Stimulated activated CD8-positive, alpha-beta memory T cell treated with anti-CD3 and anti-CD28 coated beads, Interleukin-12 subunit alpha, Interleukin-12 subunit beta, amount 100 ng/mL, for 1 hour (primary cell): ENCODE data around the gene GRIN2B.

Experiments
- DNase-seq: peaks from one replicate; pipeline ENCODE4 v3.0.0-alpha.2; 2020; ENCODE audit warnings: low read depth

GRIN2B gene

DNA sequence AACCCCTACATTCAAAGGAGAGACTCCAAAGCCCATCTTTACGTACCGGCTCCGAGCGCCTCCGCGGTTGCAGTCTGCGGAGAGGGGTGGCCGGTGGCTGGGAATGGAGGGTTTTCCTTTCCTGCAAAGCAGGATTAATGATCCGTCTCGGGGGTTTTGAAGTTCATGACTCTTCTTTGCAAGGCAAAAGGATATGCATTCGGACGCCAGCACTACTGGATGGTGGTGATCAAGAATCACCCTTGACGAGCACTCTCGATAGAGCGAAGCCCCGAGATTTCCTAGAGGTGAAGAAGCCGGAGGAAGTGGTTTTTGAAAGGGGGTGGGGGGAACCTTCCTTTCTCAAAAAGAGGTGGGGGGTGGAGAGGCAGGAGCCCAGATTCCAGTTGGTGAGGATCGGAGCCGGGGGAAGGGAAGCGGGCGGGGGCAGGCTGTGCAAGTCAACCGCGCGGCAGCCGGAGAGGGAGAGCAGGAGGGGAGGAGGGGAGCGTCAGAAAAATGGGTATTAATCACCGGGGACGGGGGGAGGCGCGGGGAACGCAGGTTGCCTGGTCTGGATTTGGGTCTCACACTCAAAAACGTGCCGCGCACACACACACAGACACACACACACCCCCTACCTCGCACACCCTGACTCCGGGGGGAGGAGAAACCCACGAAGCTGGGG, at the start of gene GRIN2B:
Gene GRIN2B (minus strand): TSS at position 307 of the 667 bp plus-strand sequence. CDS start 115,394 bp downstream, outside the sequence.
- DNase-seq, result no peak

DNA sequence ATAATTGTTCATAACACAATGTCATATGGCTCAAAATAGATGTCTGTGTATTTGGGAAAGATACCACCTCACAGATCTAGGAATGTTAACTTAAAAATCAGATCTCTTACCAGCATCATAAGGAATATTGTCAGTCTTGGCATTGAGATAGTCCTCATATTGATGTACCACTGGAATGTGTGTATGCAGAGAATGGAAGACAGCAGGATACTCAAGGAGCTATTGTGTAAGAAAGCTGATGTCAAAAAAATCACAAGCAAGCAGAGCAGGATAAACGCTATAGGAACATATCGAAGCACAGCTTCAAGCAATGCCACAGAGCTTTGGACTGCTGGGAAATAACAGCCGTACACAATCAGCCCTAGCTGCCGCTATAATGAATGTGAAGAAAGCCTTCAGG, 45.1 kb upstream of the GRIN2B start:
- DNase-seq, result no peak

GRCh38 chr12:14024591-14024990, 43.2 kb upstream of the GRIN2B start:
- no peak for DNase-seq

DNA sequence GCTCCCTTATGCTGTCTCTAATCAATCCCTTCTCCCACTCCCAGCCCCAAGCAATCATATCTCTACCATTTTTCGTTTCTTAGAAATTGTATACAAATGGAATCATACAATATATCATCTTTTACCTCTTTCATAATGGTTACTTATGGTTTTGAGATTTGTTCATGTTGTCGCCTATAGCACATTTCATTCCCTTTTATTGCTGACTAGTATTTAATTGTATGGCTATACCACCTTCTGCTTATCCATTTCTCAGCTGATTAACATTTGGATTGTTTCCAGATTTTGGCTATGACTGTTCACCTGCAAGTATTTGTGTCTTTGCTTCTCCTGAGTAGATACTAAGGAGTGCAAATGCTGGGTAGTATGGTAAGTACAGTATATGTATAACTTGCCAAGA, 36.7 kb upstream of the GRIN2B start:
- no peak for DNase-seq

DNA sequence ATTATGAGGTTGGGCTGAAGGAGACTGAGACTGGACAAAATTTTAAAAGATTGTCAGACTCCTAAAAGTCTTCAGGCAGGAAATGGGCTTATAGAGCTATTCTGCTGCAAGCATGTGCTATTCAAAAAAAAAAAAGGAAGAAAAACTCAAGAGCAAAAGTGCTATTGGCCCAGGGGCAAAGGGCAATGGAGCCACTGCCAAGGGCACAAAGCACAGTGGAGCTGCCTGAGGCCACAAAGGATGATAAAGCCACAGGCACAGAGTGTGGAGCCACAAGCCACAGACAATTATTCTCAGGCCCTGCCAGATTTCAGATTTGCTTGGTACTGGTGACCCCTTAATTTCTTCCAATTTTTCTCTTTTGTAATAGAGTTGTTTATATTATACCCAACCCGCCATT, 29.6 kb upstream of the GRIN2B start:
- DNase-seq, result no peak

- no peak for DNase-seq
Measured at GRCh38 chr12:14007639-14008038, 26.2 kb upstream of the GRIN2B start.

GRCh38 chr12:13992585-13992984, 11.2 kb upstream of the GRIN2B start:
- DNase-seq, result no peak

DNA sequence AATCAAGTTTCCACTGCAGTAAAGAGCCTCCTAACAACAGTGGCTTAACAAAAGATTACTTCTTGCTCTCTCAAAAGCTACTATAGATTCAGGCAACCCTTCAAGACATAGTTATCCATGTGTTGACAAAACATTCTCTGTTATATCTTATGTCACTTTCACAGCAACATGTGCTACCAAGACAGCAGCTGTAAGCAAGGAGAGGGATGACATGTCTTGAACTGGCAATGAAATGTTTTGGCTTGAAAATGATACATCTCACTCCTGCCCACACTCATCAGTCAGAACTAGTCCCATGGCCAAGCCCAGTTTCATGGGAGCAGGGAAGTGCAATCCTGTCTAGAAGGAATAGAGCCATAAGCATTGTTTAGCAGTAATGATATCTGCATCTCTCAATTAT, 10.7 kb upstream of the GRIN2B start:
- no peak for DNase-seq

DNA sequence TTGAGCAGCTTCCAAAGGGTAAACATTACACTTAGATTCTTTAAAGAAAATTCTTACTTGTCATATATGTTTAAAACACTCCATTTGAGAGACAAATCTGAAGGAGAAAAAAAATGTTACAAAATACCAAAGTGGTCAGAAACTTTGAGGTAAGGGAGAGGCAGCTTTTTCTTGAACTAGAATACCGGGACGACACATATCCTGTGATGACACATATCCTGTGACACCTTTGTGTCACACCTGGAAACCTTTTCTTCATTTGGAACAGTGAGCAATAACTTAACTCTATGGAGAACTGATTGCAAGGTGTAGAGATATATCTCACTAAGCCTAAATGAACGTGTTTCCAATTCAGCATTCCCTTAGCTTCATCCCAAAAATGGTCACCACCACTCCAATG, 4.6 kb upstream of the GRIN2B start:
- DNase-seq, result no peak

DNA sequence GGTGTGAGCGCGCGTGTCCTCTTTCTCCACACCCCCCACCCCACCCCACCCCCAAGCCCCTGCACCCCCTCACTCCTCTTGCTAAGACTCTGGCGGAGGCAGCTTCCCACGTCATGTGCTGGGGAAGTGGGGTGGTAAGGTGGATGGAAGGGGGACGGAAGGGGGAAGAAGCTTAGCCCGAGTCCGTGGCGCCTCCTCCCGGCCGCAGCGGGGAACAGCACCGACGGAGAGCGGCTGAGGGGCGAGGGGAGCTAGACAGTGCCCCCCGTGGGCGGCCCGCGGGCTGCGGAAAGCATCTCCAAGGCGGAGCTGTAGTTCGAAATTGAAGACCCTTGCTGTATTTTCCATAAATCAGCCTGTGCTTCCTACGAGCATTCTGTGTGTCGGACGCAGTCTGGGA, 588 bp upstream of the GRIN2B start:
- no peak for DNase-seq

DNA sequence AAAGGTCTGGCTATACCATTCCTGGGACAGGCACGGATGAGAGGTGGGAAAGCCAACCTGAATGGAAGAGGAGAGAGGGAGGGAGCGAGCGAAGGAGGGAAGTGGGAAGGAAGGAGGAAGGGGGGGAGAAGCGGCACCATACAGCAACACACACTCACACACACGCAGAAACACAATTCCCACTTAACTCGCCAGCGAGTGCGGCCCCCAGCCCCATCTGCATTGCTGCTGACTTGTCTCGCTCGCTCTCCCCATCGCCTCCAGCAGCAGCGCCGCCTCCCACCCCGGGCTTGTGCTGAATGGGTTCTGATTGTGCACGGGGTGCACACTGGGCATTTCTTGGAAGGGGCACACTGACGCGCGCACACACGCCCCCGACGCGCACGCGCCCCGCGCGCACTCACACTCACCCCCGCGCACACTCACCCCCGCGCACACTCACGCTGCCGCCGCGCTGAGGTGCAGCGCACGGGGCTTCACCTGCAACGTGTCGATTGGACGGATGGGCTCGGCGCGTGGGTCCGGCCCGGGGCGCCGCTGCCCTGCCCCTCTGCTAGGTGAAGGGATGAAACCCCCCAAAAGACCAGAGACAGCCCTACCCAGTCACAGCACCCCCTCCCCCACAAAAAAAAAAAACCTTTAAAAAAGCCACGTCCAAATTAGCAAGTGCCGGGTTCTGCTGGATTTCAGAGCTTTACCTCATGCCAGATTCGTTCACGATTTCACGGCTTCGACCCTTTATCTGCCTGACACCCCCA, 685 bp downstream of the GRIN2B start:
- DNase-seq, result no peak

DNA sequence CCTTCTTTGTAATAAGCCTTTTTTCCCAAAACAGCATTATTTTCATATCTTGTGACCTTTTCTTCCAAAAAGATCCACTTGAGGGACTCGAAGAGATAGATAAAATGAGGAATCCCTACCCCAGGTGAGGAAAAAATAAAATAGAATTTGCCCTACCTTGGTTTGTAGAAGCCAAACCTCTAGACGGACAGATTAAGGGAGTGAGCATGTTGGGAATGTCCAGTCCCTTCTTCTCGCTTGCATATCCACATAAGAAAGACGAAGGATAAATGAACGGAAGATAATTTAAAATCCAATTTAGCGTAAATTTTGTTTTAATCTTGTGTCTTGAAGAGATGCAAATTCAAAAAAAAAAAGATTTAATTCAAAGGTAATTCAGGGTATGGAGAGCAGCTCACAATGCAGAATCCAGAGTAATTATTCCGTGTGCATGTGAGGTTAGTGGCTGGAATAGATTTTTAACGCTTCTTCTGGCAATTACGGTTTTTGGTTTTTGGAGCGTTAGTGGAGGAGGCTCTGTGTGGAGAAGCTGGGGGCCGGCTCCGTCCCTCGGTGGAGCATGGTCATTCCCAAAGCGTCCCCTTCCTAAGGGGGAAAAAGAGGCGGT, 1.5 kb downstream of the GRIN2B start:
- no peak for DNase-seq

DNA sequence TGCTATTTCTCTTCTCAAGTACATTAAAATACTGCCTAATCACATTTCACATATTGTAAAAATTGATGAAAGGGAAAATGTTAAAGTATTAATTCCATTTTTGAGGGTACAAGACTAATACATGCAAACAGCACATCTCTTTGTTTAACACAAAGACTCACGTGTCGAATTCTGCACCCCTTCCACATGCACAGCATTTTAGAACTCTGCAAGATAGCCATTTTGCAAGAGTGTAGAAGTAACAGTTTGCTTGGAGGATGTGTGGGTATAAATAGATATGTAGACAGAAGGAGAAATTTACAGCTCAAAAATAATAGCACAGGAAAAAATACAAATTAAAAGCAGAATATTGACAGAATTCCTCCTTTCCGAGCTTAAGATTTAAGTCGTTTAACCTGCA, 2.5 kb downstream of the GRIN2B start:
- no peak for DNase-seq

DNA sequence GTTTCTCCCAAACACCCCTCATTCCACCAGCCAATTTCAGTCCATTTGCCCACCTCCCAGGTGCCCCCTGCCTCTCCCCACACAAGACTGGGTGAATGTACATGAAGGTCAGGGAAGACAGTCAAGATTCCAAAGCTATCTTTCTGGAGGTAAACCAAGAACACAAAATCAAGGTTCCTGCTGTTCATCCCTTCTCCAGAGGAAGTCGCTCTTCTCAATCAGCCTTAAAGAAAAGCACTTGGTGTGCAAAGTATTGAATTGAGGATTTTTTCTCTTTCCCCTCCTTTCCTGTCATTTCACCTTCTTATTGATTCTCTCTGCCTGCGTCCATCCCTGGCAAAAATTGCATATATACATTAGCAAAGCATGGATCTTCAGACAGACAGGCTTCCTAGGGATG, 4.5 kb downstream of the GRIN2B start:
- no peak for DNase-seq

- DNase-seq, result no peak
Measured at GRCh38 chr12:13976028-13976584, 5.3 kb downstream of the GRIN2B start.

- DNase-seq, result no peak
Measured at GRCh38 chr12:13973996-13974395, 7.4 kb downstream of the GRIN2B start.

DNA sequence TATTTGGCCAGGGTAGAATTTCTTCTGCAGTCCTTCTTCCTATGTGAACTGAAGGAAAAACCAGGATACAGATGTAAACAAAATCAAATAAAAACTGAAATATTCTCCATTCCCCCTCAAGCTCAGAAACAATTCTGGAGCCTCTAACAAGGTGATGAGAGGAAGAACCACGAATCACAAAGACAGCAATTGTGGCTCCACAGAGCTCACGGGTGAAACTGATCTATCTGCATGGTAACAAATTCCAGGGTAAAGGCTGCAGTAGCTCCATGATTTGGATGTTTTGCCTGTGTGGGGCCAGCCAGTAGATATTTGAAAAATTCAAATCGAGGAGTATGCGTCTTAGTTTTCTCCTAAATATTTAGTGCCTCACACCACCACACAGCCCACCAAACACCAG, 10.6 kb downstream of the GRIN2B start:
- no peak for DNase-seq

GRCh38 chr12:13968281-13968680, 13.1 kb downstream of the GRIN2B start:
- no peak for DNase-seq

DNA sequence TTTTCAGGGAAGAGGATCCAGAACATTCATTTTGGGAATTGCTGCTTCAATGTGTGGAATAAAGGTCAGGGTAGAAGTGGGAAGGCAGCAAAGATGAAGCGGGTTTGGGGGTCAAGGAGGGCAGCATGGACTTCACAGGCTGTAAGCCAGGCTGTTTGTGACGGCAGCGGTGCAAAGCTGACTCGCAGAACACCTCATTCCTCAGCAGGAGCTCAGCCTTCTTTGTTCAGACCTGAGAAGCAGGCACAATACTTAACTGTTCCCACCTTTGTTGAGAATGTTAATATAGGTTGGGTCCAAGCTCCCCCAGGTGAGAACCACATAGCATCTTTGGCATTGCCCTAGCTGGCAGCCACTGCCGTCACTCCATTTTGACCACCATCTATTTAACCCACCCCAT, 16.7 kb downstream of the GRIN2B start:
- DNase-seq, result no peak

DNA sequence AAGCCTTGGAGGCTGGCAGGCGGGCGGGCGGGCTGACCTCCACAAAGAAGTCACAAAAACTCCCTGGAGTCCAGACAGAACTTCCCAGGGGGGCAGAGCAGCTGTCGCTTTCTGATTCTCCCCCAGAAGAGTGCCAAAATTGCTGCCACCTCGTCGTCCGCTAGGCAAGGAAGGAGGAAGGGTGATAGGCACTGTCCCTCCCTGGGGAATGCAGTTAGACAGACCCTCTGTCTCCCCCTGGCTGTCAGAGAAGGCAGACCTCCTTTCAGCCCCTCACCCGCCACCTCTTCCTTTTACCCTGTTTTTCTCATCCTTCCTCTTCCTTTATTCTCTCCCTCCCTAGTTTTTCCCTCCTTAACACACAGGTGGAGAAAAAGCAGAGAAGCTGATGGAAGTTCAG, 18.7 kb downstream of the GRIN2B start:
- no peak for DNase-seq

DNA sequence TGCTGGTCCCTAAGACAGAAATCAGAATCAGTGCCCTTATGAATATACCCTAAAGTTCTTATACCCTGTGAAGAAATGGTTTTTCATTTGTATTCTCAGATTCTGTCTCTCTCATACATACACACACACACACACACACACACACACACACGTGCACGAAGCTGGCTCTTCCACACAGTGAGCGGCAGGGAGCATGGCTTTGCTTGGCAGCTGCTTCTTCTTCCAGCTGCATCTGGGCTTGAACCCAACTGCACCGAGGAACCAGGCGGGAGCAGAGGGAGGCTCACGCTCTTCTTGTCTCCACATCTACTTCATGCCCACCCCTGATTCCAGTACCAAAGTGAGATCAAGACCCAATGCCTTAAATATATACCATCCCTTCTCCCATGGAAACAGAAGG, 19.4 kb downstream of the GRIN2B start:
- no peak for DNase-seq

GRCh38 chr12:13959131-13959723, 22.2 kb downstream of the GRIN2B start:
- no peak for DNase-seq

DNA sequence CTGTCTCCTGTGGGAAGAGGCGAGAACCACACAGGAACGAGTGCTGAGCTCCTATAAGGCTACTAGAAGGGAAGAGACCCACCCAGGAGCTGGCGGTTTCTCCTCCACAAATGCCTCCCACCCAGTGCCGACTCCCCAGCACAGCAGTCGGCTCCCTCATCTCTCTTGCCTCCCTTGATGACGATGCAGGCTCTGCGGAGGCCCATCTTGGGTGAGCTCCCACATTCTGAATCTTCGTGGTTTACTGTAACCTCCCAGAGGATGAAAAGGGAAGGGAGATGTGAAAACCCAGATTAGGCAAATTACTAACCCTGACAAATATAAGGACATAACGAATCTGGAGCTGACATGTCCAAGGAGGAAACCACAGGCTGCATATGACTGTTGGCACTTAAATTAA, 23.8 kb downstream of the GRIN2B start:
- DNase-seq, result no peak
